Left renal pelvis (tissue), 4 donors: ENCODE data around the gene ATP11C. TPM values are rescaled to one million over a fixed set of nuclear protein-coding genes. Genes with fewer than 3 reads are reported as not detected.
"Not testable (repeated sequence)": the region's sequence is repeated elsewhere in the genome, so short reads cannot be mapped to it uniquely, and the experiment has no call there.

Experiments
- DNase-seq, 4 donors: peaks; one replicate each; pipeline ENCODE4 v3.0.0-alpha.2; 2013; ENCODE audit warnings: low read depth in 4 of 4, low spot score in 3 of 4
- polyA plus RNA-seq, 4 donors: library from polyadenylated mRNA; unstranded; fragments of 120-200 nt; gene quantifications; one replicate each; pipeline ENCODE4 v1.2.1, GENCODE V29; 2013; ENCODE audit not compliant: insufficient read length in 4 of 4

ATP11C gene
- polyA plus RNA-seq, 4 donors: 36.3 to 45.2 (median 42.2) TPM

DNA sequence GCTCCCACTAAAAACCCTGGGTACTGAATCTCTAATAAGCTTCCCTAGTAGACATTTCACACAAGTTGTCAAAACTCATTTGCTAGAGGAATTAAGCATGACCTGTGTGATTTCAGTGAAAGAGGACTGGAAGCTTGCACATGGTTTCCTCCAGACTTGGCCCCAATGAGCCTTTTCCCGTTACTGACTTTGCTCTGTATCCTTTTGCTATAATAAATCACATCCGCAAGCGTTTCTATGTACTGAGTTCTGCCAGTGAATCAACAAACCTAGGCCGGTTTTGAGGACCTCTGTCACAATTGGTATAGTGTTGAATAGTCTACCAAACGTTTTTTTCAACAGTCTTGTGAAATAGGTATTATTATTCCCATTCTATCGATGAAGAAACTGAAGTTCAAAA, 8.2 kb downstream of the ATP11C start:
- no peak for DNase-seq

DNA sequence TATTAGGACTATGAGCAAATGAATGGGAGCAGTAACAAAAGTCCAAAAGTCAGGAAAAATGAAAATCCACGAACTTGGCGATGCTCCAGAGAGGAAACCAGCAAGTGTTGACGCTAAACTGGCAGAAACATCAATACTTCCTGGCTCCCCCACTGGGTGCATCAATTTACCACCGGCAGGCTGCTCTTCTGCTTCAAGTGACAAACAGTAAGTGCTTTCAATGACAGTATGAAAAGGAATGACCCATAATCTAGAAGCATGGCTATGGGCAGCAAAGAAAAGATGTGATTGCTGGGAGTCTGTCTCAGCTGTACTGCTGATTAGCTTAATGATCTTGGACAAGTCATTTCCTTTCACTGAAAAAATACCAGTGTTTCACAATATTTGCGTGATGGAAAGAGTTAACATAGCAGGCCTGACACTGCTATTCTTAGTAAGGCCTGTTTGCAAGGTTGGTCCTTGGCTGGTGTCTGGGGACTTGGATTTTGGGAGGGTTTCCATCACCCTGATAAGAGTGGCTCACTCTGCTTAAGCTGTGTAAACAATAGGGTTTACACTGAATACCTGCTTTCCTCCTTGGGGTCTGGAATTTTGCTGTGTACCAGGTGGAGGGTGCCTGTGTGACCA, 8.7 kb downstream of the ATP11C start:
- no peak for DNase-seq

DNA sequence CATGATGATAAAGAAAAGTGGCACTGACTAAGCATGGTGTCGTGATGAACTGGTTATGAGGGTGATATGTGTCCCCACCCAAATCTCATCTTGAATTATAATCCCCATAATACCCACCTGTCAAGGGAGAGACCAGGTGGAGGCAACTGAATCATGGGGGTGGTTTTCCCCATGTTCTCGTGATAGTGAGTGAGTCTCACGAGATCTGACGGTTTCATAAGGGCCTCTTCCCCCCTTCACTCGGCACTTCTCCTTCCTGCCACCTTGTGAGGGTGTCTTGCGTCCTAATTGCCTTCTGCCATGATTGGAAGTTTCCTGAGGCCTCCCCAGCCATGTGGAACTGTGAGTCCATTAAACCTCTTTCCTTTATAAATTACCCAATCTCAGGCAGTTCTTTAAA, 11.7 kb downstream of the ATP11C start:
- DNase-seq: not testable (repeated sequence)

DNA sequence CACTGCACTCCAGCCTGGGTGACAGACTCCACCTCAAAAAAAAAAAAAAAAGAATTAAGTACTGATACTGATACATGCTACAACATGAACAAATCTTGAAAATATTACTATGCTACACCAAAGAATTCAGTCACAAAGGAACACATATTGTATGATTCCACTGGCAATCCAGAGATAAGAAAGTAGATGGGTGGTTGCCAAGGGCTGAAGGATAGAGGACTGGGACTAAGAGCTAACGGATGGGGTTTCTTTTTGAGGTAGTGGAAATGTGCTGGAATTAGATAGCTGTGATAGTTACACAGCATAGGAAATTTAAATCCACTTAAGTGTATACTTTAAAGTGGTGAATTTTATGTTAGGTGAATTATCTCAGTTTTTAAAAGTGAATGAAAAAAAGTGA, 12.5 kb downstream of the ATP11C start:
- DNase-seq: no peak

DNA sequence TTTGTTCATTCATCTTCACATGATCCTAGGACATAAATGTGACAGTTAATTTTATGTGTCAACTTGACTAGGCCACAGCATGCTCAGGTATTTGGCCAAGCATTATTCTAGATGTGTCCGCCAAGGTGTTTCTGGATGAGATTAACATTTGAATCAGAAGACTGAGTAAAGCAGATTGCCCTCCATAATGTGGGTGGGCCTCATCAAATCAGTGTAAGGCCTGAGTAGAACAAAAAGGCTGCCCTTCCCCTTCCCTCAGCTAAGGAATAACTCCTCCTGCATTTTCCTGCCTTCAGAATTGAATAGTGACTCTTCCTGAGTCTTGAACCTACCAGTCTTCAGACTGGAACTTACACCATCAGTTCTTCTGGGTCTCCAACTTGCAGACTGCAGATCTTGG, 18.4 kb downstream of the ATP11C start:
- DNase-seq: no peak

DNA sequence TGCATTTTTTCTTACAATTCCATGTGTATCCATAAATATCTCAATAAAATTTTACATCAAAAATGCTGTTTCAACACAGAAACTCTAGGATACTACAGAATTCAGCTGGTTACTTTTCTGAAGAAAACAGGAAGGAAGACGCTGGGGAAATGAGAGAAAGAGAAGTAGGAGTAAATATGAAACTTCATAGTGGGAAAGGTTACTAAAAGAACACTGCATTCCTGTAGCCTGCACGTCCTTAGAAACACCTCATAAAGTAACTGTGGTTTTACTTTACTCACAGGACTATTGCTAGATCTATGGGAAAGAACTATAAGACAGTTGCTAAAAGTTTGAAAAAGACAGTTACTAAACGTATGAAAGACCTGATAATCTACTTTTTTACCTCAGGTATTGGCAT, 23.1 kb downstream of the ATP11C start:
- DNase-seq: no peak

DNA sequence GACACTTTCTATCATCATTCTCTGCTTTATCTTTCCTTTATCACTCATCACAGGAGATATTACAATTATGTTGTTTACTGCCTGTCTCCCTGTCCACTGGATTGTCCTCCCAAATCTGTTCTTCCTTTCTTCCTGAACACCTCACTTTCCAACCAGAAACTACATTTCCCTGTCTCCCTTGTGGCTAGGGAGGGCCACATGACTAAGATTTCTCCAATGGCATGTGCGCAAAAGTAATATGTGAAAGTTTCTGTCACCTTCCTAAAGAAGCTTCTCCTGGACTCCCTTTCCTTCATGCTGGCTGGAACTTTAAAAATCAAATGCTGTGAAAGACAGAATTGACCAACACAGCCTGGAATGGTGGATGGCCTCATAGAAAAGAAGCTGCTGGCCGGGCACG, 25.8 kb downstream of the ATP11C start:
- DNase-seq: no peak

DNA sequence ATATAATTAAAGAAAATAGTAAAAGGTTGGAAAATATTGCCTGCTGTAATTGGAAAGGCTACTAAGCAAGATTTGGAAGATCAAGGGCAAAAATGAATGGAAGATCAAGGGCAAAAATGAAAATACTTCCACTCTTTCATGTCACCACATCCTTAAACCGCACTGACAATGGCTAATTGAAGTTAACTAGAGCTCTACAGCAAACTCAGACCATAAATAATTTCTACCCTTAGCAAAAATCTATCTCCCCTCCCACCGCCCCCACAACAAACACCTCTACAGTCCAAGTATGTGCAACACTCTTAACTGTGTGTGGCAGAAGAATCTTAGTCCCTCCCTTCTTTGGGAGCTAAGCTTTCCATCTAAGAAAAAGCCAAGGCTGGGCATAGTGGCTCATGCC, 27.1 kb downstream of the ATP11C start:
- DNase-seq: no peak

DNA sequence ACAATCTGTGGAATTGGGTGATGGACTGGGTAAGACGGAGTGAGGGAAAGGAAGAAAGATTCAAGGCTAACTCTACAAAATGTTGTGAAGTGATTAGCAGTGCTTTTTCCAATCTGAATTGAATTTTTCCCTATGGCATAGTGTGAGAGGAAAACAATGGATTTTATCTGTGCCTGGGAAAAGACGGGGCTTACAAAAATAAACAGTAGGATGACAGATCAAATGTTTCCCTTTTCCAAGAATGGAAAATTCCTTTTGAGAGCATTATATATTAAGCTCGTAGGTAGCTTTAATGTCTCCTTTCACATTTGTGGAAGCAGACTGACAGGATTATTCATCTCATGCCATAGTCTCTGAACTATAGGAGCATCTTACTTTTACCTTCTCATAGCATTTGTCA, 27.8 kb downstream of the ATP11C start:
- no peak for DNase-seq

DNA sequence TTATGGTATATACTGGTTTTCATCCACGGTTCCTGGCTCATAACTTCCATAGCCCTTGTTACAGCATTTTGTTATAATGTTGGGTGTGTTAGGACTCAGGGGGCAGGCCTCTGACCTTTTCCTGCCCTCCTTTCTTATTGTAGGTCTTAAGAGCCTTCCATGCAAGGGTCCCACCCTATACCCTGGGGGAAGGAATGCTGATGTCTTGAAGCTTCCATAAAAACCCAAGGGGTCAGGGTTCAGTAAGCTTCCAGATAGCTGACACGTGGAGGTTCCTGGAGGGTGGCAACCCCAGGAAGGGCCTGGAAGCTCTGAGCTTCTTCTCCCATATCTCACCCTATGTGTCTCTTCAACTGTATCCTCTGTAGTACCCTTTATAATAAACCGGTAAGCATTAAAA, 29.6 kb downstream of the ATP11C start:
- no peak for DNase-seq

DNA sequence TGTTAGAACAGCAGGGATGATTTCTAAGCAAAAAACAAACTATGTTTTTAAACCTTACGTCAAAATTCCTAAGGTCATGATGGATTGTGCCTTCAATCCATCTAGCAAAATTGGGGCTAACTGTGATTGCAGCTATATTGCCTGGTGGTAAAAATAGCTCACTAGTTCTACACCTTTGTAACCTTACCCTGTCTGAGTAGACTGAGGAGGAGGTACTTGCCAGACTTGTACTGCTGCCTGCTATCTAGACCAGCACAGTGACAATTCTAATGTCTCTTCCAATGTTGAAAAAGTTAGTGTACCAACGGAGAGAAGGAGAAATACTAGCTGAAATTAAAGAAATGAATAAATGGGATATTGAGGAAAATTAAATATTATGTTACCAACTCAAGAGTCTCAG, 30.3 kb downstream of the ATP11C start:
- DNase-seq: no peak

DNA sequence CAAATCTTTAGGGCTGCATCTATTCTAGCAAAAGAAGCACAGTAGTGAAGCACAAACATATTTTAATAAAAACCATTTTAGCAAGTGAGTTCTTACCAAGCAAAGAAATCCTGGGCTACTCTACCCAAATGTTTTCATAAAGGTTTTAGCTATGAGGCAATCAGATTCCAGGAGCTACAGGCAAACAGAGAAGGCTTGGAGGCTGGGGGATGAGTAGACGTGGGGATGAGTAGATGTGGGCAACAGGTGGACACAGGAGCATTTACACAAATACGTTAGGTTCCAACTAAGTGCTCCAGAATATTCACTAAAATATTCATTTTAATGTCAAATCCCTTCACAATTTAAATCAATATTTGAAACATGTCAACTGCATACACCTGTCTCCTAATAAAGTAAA, 34.5 kb downstream of the ATP11C start:
- DNase-seq: no peak

DNA sequence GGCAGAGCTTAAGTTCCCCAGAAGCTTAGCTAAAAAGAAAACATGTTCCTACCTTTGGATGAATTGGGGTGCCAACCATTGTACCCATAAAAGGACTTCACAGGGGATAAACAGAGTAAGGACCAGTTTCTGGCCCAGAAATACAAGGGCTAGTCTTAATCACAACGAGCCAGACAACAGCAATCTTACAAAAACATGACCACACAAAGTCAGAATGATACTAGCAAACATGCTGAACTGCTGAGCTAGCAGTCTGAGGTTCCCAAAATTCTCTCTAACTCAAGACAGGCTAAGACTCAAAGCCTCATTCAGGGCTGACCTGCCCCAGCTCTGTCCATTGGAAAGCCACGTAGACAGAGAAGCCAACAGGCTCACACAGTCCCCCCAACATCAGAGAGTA, 40.3 kb downstream of the ATP11C start:
- no peak for DNase-seq

DNA sequence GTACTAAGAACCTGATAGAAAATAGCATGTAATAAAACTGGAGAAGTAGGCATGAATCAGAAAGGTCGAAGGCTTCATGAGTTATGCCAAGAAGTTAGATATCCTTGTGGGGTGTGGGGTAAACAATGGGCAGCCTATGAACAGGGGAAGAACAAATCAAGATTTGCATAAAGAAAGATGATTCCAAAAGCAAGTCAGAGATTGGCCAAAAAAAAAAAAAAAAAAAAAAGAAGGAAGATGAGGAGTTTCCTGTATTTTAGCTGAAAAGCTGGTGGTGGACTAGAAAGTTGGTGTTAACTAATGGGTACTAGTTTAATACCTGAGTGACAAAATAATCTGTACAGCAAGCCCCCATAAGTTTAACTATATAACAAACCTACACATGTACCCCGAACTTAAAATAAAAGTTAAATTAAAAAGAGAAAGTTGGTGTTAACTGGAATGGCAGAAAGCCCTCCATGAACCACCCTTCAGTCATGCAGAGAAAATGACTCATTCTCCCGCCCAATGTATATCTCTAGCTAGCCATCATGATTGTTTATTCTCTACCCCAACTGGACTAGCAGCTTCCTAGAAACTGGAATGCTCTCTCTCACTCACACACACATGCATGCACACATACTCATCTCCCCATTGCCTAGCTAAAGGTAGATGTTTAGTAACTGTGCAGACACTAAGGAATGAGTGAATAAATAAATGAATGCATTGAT, 41.7 kb downstream of the ATP11C start:
- DNase-seq: no peak

DNA sequence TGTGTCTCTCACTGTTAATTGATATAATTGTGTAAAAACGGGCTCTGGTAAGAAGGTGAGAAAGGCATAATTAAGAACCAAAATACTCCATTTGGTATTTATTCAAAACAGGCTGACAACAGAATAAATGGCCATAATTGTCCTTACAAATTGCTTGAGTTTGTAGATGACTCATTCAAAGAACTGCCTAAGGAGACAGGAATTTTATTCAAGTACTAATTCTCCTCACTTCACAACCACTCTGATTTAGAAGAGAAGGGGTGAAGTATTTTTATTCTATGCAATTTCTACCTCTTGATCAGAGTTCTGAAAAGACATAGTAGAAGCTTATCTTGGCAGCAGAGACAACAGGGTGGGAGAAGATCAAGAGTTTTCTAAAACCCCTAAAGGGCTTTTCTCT, 43.1 kb downstream of the ATP11C start:
- DNase-seq: no peak

DNA sequence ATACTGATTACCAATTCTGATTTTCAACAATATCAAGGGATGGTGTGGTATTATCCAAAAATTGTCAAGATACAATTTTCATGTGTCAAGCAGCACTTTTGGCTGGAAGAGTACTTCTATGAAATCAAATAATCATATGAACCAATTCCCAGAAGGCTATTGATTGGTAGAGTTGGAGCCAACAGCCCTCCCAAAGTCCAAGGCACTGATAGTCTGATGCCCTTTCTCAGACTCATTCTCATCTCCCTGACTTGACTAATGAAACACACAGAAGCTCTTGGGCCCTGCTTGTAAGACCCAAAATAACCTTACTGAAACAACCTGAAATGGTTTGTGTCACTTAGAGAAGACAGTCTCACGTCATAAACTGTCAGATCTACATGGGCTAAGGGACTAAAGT, 48.9 kb downstream of the ATP11C start:
- DNase-seq: no peak

DNA sequence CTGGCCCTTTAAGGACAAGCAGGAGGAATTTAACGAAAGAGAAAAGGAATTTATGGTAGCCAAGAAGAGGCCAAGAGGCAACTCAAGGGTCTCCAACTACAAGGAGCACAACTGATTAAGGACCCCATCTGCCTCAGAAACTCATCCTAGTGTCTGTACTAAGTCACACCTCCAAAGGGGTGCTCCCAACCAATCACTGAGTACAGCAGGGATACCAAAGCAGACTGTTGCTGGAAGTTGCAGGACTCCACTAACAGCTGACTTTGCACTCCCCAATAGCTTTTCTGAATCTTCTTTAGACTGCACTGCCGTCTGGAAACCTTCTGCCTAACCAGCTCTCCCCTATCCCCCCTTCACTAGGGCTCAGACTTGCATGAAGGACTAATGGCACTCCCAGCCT, 50.6 kb downstream of the ATP11C start:
- no peak for DNase-seq

DNA sequence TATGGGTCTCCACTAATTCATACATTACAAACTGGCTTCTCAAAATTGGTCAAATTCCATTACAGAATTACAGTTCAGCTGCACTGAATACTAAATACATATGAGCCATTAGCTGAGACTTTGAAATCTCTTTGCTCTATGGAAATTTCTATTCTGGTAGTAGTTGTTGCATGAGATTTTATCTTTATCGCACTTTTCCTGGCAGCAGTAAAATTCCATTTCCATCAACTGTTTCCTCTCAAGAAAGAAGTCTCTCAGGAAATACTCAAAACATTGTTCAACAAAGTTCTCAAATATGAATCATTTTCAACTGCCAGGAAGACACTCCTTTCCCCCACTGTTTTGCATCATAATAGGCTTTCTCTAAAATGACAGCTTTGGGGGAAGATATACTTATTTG, 51.3 kb downstream of the ATP11C start:
- DNase-seq: no peak

DNA sequence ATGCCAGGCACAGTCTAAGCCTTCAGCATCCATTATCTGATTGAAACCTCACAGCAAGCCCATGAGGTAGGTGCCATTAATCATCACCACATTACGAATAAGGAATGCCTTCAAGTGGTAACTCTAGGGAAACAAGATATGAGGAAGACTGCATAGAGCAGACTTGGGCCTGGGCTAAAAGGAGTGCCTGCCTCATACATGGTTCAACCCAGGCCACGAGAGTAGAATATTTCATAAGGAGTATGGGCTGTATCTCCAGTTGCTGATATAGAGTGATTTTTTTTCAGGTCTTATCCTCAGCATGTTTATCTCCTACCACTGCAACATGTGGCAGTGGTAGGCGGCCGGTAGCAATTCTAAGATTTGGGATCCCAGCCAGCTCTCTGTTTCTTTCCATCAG, 51.7 kb downstream of the ATP11C start:
- DNase-seq: no peak

DNA sequence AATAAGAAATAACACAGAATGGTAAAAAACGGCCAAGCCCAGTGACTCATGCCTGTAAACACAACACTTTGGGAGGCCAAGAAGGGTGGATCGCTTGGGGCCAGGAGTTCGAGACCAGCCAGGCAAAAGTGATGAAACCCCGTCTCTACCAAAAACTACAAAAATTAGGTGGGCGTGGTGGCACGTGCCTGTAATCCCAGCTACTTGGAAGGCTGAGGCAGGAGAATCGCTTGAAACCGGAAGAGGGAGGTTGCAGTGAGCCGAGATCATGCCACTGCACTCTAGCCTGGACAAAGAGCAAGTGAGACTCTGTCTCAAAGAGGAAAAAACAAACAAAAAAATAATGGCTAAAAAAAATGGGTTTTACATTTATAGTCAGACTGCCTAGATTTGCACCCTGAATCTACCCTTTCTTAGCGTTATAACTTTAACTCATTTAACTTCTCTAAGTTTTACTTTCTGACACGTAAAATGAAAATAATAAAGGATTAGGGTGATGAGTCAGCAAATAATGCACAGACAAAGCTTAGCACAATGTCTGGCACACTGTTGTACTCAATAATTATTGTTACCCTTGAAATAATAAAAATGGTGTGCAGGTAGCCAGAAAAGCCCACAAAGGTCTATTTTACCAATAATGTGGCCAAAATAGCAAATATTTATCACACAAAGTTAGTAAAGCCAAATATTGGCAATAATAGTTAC, 55.0 kb downstream of the ATP11C start:
- DNase-seq: no peak

DNA sequence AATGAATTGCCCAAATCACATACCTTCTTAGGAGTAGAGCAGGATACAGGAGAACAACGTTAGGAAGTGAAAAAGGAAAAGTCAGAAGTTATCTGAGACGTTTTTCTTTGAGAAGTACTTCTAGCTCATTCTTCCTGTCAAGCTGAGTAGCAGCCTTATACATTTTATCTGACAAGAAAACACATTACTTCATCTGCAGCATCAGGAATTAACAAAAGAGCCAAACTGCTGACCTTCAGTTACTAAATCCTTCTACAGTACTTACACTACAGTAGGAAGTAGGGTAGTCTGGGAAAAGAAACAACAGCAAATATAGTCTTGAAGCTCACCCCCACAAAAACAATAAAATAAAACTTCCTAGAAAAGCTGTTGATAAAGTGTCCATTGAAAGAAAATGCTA, 57.0 kb downstream of the ATP11C start:
- DNase-seq: no peak

DNA sequence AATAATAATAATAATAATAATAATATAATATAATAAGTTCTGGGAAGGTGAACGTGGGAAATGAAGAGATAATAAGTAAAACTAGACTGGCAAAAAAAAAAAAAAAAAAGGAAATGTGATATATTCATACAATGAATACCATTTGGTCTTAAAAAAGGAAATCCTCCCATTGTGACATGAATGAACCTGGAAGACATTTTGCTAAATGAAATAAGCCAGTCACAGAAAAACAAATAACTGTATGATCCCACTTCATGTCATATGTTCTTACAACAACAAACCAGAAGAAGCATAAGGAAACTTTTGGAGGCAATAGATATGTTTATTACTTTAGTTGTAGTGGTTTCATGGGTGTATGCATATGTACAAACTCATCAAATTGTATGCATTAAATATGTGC, 63.1 kb downstream of the ATP11C start:
- no peak for DNase-seq
